ENCODE data around the gene SEBOX.

GRCh38 chr17:28396635-28397239 lies 31.7 kb upstream of the SEBOX start:
- no peak for TF ChIP-seq CTCF (IDR thresholded peaks at IDR 0.05 in 4 of 5, conservative IDR thresholded peaks at IDR 0.05 in 1 of 5)
- no peak for TF ChIP-seq POLR2A (IDR thresholded peaks at IDR 0.05)

Measured in gastrocnemius medialis (tissue), 4 donors.